HCT116 (cell line): ENCODE data around the gene SLC35F3. TPM values are rescaled to one million over a fixed set of nuclear protein-coding genes. Genes with fewer than 3 reads are reported as not detected.

Experiments
- ATAC-seq: fragments of 200-7000 bp; cut with Tn5 transposase; 2 replicates; pipeline ENCODE4 v1.9.1; 2020; ENCODE audit warnings: mild to moderate bottlenecking, moderate library complexity
- BruUV-seq: library from RNA; stranded (reverse); fragments of 400-500 nt; replicated peaks from 2 replicates; lab custom pipeline; 2021; lab: Mats Ljungman, UMichigan
- CTCF ChIA-PET: fragments of 300-600 bp; sonication (Branson Sonifier 250); formaldehyde crosslinking; loops from one replicate; lab custom pipeline; 2021; ENCODE audit warnings: antibody characterized with exemption; lab: Charles Lee
- POLR2A ChIA-PET: fragments of 300-600, 350-600 bp; sonication (Branson Sonifier 250); formaldehyde crosslinking; loops from one replicate; lab custom pipeline; 2021; ENCODE audit warnings: antibody characterized with exemption; lab: Charles Lee
- RAD21 ChIA-PET, 2 experiments: fragments of 300-600 bp; sonication (Branson Sonifier 250); formaldehyde crosslinking; loops; one replicate each; lab custom pipeline; 2023; ENCODE audit warnings: low total read pairs in 2 of 2; ENCODE audit not compliant: uncharacterized antibody in 2 of 2, unreplicated experiment in 2 of 2, low non-redundant PET in 1 of 2; lab: Charles Lee
- DNase-seq: peaks from one replicate; pipeline ENCODE4 v3.0.0-alpha.2; 2010; ENCODE audit warnings: low read depth, low spot score
- H2AFZ ChIP-seq: fragments of 200-600 bp; shearing (Covaris generic), sonication (generic); 2 replicates; pipeline ENCODE4 v1.6.1; 2017; ENCODE audit warnings: low read depth, mixed run types, mixed read lengths, antibody characterized with exemption, low read length; ENCODE audit not compliant: poor library complexity, severe bottlenecking
- H3K27ac ChIP-seq: 2 replicates; pipeline ENCODE4 v1.5.1; 2012; ENCODE audit warnings: low read depth, low read length
- H3K27me3 ChIP-seq: fragments of 200-600 bp; sonication (generic); 2 replicates; pipeline ENCODE4 v1.6.1; 2016; ENCODE audit warnings: mixed run types, low read length, mixed read lengths; ENCODE audit not compliant: insufficient read depth
- H3K36me3 ChIP-seq, 2 experiments: fragments of 200-500 bp in 1 of 2; fragments of 200-600 bp in 1 of 2; sonication (Bioruptor generic) in 1 of 2; sonication (generic) in 1 of 2; 2 replicates each; pipeline versions ENCODE4 v1.5.1 to v1.6.1; 2014 to 2016; ENCODE audit warnings: low read length in 2 of 2, inconsistent platforms in 1 of 2, mixed read lengths in 1 of 2, mixed run types in 1 of 2; ENCODE audit not compliant: insufficient read depth in 2 of 2, control insufficient read depth in 1 of 2
- H3K4me1 ChIP-seq, 2 experiments: fragments of 200-600 bp in 1 of 2; sonication (generic) in 1 of 2; 2 replicates each; pipeline versions ENCODE4 v1.5.1 to v1.6.1; 2012 to 2017; ENCODE audit warnings: low read length in 2 of 2, inconsistent platforms in 1 of 2, mild to moderate bottlenecking in 1 of 2, mixed read lengths in 1 of 2, mixed run types in 1 of 2, moderate library complexity in 1 of 2; ENCODE audit not compliant: insufficient read depth in 2 of 2, control insufficient read depth in 1 of 2
- H3K4me2 ChIP-seq: fragments of 200-600 bp; sonication (generic); 2 replicates; pipeline ENCODE4 v1.6.1; 2017; ENCODE audit warnings: mixed run types, low read length, mixed read lengths
- H3K4me3 ChIP-seq, 2 experiments: fragments of 200-600 bp in 1 of 2; sonication (generic) in 1 of 2; replicated peaks in 1 of 2; 2 replicates each; pipeline ENCODE4 v1.5.1; 2011 to 2016; ENCODE audit warnings: low read length in 2 of 2, control low read depth in 1 of 2, low read depth in 1 of 2, mild to moderate bottlenecking in 1 of 2, mixed read lengths in 1 of 2, mixed run types in 1 of 2
- H3K79me2 ChIP-seq: fragments of 200-600 bp; sonication (generic); 2 replicates; pipeline ENCODE4 v1.6.1; 2017; ENCODE audit warnings: mild to moderate bottlenecking, mixed run types, low read length, moderate library complexity, mixed read lengths; ENCODE audit not compliant: insufficient read depth
- H3K9ac ChIP-seq: fragments of 200-600 bp; sonication (generic); 2 replicates; pipeline ENCODE4 v1.6.1; 2016; ENCODE audit warnings: low read length, mixed read lengths
- H3K9me2 ChIP-seq: fragments of 200-600 bp; sonication (generic), shearing (Covaris generic); 2 replicates; pipeline ENCODE4 v1.6.1; 2017; ENCODE audit warnings: mixed run types, mild to moderate bottlenecking, moderate library complexity; ENCODE audit not compliant: insufficient read depth
- H3K9me3 ChIP-seq, 2 experiments: fragments of 200-500 bp in 1 of 2; fragments of 200-600 bp in 1 of 2; sonication (Bioruptor generic) in 1 of 2; sonication (generic) in 1 of 2; 2 replicates each; pipeline ENCODE4 v1.6.1; 2014 to 2017; ENCODE audit warnings: low read length in 2 of 2, mixed read lengths in 2 of 2, inconsistent platforms in 1 of 2, low read depth in 1 of 2, mild to moderate bottlenecking in 1 of 2, mixed run types in 1 of 2, moderate library complexity in 1 of 2; ENCODE audit not compliant: control insufficient read depth in 1 of 2, insufficient read depth in 1 of 2
- H4K20me1 ChIP-seq: fragments of 200-600 bp; sonication (generic), shearing (Covaris generic); 2 replicates; pipeline ENCODE4 v1.6.1; 2017; ENCODE audit warnings: mixed run types, mild to moderate bottlenecking, moderate library complexity; ENCODE audit not compliant: insufficient read depth
- ELF1 ChIP-seq: IDR thresholded peaks from 2 replicates; pipeline ENCODE4 v1.6.1; 2012; ENCODE audit warnings: low read depth, borderline replicate concordance
- POLR2A ChIP-seq: IDR thresholded peaks from 2 replicates; pipeline ENCODE4 v1.7.0; 2011; ENCODE audit warnings: borderline replicate concordance; ENCODE audit not compliant: insufficient read depth, insufficient read length; ENCODE audit errors: extremely low read depth
- POLR2AphosphoS5 ChIP-seq: IDR thresholded peaks from 2 replicates; pipeline ENCODE4 v1.6.1; 2011; ENCODE audit warnings: mild to moderate bottlenecking, low read depth, low read length, moderate library complexity
- RAD21 ChIP-seq: IDR thresholded peaks from 2 replicates; pipeline ENCODE4 v1.6.1; 2012; ENCODE audit warnings: low read depth, mild to moderate bottlenecking
- REST ChIP-seq: IDR thresholded peaks from 2 replicates; pipeline ENCODE4 v1.6.1; 2012; ENCODE audit warnings: low read depth
- TCF7L2 ChIP-seq: IDR thresholded peaks from 2 replicates; pipeline ENCODE4 v1.7.0; 2011; ENCODE audit warnings: borderline replicate concordance, inconsistent platforms; ENCODE audit not compliant: insufficient read depth, insufficient read length; ENCODE audit errors: extremely low read depth
- ZFX ChIP-seq: fragments of 450-650 bp; IDR thresholded peaks from 2 replicates; pipeline ENCODE4 v1.6.1; 2017
- intact Hi-C: fragments of 100-400 bp; cut with micrococcal nuclease; formaldehyde crosslinking; loops from 2 replicates; pipeline ENCODE4 v1.10.0; 2022
- total RNA-seq: library from RNA; stranded (reverse); gene quantifications from one replicate; pipeline ENCODE4 v1.2.1, GENCODE V29; 2021; ENCODE audit not compliant: unreplicated experiment

SLC35F3 gene
- total RNA-seq, 1 experiment from 2014 or later = 6.4 TPM

- Histone ChIP-seq H3K27me3 (no peaks in the 10 kb centered on the region), H3K4me1 (peaks cover 0 to 8% of the 10 kb centered on the region in 2 experiments; a peak in 2 of 4 replicates), H3K4me2 (no peak overlapping the region), H3K9me3 (peaks cover 0 to 5% of the 10 kb centered on the region in 2 experiments; a peak in 1 of 4 replicates), H3K4me3 (no peak overlapping the region), H3K36me3 (no peaks in the 10 kb centered on the region), H2AFZ (no peak overlapping the region), H3K27ac (no peak overlapping the region), H3K9me2 (no peaks in the 10 kb centered on the region), H3K9ac (no peak overlapping the region), H3K79me2 (no peaks in the 10 kb centered on the region), H4K20me1 (no peaks in the 10 kb centered on the region)
- DNase-seq (no peak), ATAC-seq (no peak)
- BruUV-seq = no TSS peak
- CTCF ChIA-PET = no interaction called here
- RAD21 ChIA-PET = no interaction called here
- intact Hi-C loops = no loop called here
- POLR2A ChIA-PET = no interaction called here
- TF ChIP-seq ZFX = no peak
Measured at GRCh38 chr1:234200566-234200965, 296.1 kb downstream of the SLC35F3 start.

GRCh38 chr1:234201600-234201999 is 297.1 kb downstream of the SLC35F3 start:
- BruUV-seq = no TSS peak
- no peak for DNase-seq
- H2AFZ ChIP-seq = no peak overlapping the region
- ChIA-PET RAD21 (no interaction called here), POLR2A (no interaction called here), CTCF (no interaction called here)
- no peak overlapping the region for H3K9ac ChIP-seq
- peaks cover 0 to 5% of the 10 kb centered on the region in 2 experiments; a peak in 1 of 4 replicates for H3K9me3 ChIP-seq
- no peak overlapping the region for H3K4me2 ChIP-seq
- H3K27ac ChIP-seq = no peak overlapping the region
- no peak for ATAC-seq
- no peak overlapping the region for H3K4me3 ChIP-seq
- no peaks in the 10 kb centered on the region for H3K36me3 ChIP-seq
- intact Hi-C loops = no loop called here
- no peaks in the 10 kb centered on the region for H3K9me2 ChIP-seq
- H3K27me3 ChIP-seq = no peaks in the 10 kb centered on the region
- TF ChIP-seq RAD21 (no peak), ELF1 (no peak), POLR2AphosphoS5 (no peak), REST (no peak), TCF7L2 (no peak), POLR2A (no peak)
- H4K20me1 ChIP-seq = no peaks in the 10 kb centered on the region
- no peaks in the 10 kb centered on the region for H3K79me2 ChIP-seq
- H3K4me1 ChIP-seq = peaks cover 5 to 18% of the 10 kb centered on the region in 2 experiments
